GM18502 (cell line): Measurements from ENCODE around the gene NUP37.
"Not testable (repeated sequence)": the region's sequence is repeated elsewhere in the genome, so short reads cannot be mapped to it uniquely, and the experiment has no call there.

Experiments used
- ATAC-seq: cut with Tn5 transposase; IDR thresholded peaks from one replicate; pipeline ENCODE4 v1.9.1; 2021; ENCODE audit warnings: mild to moderate bottlenecking; ENCODE audit not compliant: unreplicated experiment, poor library complexity

Gene NUP37

DNA sequence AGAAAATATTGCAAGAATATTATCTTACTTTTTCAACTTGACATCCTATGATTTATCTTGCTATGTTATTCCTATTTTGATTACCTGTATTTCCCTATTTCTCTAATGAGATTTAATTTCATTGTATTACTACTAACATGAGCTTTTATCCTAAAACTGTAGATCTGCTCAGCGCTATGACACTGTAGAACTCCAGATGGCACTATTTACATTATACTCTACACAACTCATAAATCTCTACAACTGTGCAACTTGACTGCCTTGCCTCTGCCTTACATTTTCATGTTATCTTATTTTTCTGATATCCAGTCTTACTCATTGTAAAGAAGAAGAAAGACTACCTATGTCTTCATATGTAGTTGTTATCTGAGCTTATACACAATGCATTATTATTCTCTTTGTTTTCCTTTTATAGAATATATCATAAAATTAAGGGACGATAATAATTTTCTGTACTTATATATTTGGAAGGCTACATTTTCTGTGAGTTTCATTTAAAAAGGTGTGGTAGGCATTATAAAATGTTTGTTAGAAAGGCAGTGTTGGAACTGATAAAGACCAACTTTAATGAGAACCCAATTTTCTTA, 24.1 kb downstream of the NUP37 start:
- no peak for ATAC-seq

DNA sequence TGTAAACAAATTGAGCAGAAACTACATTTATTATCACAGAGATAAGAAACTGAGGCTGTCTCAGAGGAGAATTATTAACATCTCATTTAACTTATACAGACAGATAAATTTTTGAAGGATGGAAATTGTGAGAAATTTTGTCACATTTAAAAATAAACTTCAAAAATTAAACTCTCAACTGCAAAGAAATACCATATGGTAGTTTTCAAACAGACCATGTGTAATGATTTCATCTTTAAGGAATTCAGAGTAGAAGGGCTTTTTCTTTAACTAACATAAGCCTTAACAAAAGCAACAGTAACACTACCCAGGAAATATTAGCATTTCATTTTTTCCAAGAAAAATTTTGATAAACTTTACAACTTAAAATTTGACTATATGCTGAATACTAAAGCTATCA, 26.6 kb downstream of the NUP37 start:
- ATAC-seq, result no peak

DNA sequence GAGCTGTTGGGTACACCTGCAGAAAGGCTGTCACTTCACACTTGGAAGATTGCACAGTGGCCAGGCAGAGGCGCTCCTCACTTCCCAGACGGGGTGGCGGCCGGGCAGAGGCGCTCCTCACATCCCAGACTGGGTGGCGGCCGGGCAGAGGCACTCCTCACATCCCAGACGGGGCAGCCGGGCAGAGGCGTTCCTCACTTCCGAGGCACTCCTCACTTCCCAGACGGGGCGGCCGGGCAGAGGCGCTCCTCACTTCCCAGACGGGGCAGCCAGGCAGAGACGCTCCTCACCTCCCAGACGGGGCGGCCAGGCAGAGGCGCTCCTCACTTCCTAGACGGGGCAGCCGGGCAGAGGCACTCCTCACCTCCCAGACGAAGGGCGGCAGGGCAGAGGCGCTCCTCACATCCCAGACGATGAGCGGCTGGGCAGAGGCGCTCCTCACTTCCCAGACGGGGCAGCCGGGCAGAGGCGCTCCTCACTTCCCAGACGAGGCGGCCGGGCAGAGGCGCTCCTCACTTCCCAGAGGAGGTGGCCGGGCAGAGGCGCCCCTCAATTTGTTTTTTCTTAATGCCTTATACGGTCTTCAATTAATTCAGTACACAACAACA, 30.6 kb downstream of the NUP37 start:
- not testable (repeated sequence) for ATAC-seq

DNA sequence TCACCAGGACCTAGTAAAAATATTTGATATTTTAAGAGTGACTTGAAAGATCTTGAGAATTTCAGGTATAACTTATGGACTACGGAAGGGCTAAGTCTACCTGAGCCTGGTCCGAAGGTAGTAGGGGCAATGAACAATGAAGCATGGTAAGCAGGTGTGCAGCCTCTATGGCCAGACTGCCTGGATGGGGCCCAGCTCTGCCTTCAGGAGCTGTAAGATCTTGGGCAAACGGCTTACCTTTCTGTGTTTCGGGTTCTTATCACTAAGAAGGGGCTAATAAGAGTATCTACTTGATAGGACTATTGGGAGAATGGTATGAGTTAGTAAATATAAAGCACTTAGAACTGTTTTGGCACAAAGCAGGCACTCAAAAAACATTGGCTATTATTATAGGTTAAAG, 39.1 kb downstream of the NUP37 start:
- no peak for ATAC-seq

DNA sequence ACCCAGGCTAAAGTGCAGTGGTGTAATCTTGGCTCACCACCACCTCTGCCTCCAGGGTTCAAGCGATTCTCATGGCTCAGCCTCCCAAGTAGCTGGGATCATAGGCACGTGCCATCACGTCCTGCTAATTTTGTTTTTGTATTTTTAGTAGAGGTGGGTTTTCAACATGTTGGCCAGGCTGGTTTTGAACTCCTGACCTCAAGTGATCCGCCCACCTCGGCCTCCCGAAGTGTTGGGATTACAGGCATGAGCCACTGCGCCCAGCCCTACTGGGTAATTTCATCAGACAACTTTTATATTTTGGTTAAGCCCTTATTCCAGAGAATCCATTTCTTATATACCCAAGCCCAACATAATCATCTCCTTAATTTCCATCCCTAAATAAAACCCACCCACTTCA, 47.8 kb downstream of the NUP37 start:
- not testable (repeated sequence) for ATAC-seq

DNA sequence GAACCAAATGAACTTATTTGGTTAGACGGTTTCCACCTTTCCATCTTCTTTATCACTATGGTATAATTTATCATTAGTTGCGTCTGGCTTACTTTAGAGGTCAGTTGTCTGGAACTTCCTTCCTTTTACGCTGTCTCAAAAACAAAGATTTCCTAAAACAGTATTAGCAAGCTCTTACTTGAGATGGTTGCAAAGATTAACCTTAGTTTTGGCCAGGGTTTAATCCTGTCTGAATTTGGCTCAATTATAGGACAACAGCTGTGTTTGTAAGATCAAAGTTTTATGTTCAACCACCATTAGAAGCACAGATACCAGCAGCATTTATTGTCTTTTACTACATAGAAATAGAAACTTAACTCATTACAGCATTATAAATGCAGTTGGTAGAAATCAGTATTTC, 50.2 kb downstream of the NUP37 start:
- ATAC-seq, result no peak

DNA sequence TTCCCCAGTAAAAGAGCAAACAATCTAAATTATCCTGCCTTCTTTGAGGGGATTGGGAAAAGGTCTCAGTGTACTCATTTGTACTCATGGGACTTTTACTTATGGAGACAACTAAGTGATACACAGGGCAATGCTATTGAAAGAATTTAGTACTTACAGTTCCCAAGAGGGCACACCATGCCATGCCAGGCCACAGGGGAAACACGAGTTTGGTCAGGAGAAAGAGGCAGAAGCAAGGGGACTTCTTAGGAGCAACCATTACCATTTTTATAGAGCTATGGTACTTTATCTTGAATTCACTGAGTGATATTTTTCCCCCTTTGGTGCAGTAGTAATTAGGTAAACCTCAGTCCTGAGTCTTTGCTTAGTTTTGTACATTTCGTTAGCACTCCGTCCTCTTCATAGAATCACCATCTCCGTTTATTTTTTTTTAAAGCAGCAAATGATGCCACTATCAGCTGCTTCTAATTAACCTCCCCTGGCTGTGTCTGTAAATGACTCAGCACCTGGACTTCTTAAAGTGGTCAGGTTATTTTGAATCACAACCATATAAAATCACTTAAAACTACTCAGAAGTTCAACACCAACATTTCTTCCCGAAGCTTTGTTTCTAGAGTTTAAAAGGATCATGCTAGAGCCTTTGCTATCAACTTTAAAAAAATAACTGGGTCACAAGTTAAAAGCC, 52.2 kb downstream of the NUP37 start:
- ATAC-seq, result no peak

DNA sequence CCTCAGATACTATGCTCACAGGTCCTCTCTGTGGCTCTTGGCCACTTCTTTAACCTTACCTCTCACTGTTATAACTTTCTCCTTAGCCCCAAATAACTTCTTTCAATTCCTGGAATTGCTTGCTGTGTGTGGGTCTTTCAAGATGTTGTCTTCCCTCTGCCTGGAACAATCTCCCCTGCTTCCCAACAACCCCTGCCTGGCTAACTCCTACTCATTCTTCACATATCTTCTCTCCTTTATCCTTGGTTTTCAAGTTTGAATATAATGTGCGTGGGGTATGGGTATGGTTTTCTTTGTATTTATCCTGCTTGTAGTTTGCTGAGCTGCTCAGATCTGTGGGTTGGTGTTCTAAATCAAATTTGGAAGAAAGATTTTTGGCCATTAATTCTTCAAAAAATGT, 55.4 kb downstream of the NUP37 start:
- no peak for ATAC-seq

DNA sequence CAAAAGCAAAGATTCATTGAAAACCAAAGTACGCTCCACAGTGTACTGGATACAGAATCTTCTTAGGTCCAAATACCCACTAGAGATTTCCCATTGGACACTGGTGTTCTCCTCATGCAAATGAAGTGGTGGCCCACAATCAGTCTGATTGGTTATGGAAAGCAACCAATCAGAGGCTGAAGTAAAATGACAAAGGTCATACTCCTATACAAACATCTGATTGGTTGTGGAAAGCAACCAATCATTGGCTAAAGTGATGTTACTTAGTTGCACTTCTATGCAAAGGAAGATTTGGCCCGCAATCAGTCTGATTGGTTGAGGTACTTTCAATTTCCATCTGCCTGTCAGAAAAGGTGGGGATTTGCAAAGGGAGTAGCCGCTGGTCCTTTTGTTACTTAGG, 56.8 kb downstream of the NUP37 start:
- ATAC-seq, result no peak

DNA sequence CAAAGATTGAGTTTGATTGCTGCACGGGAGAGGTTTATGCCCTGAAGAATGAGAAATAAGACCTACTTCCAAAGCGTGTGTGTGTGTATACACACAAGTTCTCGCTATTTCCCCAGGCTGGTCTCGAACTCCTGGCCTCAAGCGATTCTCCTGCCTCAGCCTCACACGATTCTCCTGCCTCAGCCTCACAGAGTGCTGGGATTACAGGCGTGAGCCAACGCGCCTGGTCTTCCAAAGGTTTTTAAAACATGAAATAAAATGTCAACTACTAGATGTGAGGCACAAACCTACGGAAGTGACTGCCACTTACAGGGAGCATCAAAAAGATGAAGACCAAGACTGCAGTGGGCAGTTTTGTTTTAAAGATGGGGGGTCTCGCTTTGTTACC, 57.5 kb downstream of the NUP37 start:
- ATAC-seq, result no peak

DNA sequence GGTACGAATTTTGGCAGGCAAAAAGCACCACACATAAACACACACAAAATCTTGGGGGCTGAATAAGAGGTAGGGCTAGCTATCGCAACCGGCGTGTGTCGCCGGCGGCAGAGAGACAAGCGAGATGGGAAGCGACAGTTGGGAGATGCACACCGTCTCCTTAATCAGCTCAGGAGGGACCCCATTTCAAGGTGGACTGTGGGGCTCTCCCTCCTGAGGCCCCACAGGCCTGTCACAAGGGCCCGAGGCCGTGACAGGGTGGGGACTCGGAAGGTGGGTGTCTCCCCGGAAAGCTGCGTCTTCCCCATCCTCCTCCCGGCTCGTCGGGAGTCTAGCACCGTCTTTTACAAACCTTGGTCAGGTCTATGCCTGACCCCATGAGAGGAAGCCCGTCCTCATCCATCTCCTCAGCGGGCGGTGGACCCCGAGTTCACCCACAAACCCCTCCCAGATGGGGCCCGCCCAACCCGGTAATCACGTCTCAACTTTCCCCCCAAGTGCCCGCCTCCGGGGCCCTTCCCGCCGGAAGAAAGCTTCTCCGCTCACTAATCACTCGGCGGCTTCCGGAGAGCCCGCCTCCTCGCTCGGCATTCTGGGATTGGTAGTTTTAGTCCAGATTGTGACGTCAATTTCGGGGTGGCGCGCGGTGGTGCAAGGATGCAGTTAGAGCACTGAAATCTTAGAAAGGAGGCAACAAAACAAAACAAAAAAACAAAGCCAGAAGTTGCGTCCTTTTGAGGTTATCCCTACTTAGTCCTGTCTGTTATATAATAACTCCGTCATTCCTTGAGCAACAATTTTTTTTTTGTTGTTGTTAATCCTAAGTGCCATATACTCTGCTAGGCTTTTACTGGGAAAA, 58.1 kb downstream of the NUP37 start, which contains the start of gene WASHC3:
Gene WASHC3, minus strand, starts transcription at position 432 of the 859 bp plus-strand sequence. Its CDS starts 29 bp downstream, at position 403.
- peak; percentile 93 for ATAC-seq

DNA sequence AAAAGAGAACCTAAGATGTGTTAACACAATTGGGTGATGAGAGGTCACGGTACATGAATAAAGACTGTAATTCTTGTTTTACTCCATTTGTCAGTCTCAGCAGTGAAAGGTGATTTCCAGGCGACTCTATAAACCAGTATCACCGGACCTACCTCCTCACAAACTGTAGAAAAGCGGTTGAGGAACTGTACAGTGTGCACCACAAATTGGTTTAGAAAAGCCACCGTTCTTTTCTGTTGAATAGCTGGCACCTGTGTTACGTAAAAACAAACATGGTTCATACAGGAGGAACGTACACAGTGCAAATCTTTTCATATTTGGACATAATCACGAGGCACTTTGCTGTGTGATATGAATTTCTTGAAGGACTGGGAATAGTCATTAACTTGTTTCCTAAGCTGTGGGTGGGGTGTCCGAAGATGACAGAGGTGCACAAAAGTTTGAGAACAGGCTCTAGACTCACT, 58.8 kb downstream of the NUP37 start:
- peak; percentile 47 for ATAC-seq

DNA sequence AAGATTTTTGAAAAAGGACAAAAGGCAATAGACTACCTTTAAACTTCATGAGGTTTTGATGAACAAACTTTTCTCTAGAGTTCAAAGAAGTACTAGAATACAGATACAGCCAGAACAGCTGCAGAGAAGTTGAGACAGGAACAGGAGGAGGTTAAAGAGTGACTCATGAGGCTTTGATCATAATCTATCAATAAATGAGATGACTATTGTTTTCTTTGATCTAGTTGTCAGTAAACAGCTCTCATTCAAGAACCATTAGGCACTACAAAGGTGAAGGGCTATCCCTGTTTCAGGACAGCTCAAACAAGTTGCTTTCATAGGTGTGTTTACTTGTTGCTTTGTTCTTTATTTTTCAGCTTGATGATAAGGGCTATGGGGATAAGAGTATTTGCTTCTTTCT, 60.6 kb downstream of the NUP37 start:
- ATAC-seq, result no peak

DNA sequence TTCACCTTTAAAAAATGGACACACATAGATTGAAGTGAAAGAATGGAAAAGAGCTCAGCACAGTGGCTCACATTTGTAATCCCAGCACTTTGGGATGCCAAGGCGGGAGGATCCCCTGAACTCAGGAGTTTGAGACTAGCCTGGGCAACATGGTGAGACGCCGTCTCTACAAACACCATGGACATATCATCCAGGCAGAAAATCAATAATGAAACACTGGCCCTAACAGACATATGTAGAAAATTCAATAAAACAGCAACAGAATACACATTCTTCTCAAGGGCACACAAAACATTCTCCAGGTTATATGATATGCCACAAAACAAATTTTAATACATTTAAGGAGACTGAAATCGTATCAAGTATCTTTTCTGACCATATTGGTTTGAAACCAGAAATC, 65.6 kb downstream of the NUP37 start:
- no peak for ATAC-seq

DNA sequence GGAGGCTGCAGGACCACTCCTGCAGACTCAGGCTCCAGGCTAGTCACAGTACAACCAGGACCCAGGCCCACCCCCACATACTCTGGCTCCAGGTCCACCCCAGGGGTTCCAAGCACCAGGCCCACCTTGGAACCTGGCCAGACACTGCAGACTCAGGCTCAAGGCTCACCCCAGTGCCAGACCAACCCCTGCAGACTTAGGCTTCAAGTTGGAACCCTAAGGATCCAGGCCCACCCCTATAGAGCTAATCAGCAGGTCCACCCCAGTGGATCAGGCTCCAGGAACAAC, 66.9 kb downstream of the NUP37 start:
- no peak for ATAC-seq

DNA sequence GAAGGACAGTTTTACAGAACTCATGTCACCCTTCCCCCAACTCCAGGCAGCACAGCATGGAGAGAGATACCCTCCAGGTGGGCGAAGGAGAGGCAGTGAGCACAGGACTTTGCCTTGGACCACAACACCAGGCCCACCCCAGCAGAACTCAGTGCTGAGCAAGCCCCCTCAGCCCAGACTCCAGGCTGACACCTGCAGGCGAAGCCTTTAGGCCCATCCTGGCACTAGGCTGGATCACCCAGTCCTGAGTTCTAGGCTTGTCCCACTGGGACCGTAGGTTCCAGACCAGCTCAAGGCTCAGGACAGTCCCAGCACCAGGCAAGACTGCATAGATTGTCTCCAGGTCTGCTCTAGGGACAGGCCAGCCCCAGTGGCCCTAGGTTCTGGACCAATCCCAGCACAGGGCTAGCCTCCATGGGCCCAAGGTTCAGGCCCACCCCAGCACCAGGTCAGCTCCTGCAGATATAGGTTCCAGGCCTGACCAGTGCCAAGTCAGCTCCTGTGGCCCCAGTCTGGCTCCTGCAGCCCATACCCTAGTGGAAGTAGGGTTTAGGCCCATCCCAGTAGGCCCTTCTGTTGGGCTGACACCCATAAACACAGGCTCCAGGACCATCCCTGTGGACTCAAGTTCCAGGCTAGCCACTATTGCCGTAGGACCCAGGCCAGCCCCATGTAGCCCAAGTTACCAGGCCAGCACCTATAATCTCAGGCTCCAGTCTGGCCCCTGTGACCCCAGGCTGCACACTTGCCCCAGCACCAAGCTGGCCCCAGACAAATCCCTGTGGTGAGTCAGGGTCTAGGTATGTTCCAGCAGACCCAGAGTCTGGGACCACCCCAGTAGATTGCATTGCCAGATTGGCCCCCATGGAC, 67.5 kb downstream of the NUP37 start:
- no peak for ATAC-seq

DNA sequence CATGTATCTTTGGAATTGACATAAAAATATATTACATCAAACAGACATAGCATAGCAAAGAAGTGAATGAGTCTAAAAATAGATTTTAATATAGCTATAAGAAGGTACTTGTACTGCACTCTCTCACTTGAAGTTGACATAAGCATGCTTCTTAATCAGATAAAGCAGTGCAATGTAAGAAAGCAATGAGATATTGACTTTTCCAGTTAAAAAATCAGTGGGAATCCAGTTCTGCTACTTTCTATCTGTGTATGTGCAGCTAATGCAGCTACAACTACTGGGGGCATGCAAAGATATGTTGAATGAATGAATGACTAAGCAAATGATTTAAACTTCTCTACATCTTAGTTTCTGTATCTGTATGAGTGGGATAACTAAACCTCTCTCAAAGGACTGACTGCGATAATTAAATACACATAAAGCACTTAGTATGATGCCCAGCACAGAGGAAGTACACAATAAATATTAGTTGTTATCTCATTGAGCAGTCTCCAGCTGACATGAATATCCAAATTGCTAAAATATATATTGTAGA, 68.4 kb downstream of the NUP37 start:
- peak; percentile 72 for ATAC-seq

DNA sequence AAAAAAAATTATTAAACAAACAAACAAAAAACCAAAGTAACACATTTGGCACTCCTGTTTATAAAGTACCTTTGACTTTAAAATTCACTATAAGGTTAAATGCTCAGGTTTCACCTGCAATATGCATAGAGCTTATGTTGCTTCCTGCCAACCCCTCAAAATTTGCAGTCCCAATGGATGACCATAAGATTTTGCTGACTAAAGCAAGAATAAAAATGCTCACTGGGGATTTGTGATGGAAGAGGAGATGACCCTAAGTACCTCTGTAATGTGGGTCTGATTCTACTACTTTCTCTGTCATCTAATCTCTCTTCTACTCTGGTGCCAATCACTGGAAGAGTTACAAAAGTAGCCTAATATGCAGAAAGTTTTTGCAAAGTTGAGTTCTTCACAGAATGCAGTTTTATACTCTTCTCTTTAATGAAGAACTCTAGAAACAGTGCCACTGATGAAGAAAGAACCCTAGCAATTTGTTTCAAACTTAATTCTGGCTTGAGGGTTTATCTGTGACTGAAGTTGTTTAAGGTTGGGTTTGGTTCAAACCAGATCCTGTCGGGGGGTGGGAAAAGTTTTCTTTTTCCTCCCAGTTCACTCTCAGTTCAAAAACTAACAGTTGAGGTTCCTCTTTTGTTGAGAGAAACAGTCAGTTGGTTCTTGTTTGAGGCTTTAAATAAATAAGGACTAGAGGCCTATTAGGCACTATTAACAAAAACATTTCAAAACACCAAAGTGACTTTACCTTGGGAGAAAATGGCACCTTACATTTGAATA, 69.1 kb downstream of the NUP37 start:
- peak; percentile 26 for ATAC-seq

DNA sequence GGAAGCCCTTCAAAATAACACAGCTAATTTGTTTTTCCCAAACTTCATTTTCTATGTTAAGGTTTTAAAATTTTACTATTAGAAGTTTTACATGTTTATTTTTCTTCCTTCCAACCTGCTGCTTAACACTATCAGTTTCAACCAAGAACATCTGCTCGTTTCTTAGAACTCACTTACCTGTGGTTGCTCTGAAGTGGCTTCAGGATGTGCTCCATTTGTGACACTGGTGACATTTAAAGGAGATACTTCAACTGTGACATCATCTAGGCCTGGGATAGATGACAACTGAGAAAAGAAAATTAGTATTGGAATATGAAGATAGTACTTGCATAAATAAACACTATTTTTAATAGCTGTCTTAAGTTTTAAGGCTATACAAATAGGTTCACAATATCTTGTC, 76.0 kb downstream of the NUP37 start:
- ATAC-seq, result peak; percentile 81
